ENCODE data around the gene FAT1. TPM values are rescaled to one million over a fixed set of nuclear protein-coding genes. Genes with fewer than 3 reads are reported as not detected.

Gene FAT1
- total RNA-seq, 4 donors from 2014 or later: 51.3 to 114 (median 72.2) TPM

DNA sequence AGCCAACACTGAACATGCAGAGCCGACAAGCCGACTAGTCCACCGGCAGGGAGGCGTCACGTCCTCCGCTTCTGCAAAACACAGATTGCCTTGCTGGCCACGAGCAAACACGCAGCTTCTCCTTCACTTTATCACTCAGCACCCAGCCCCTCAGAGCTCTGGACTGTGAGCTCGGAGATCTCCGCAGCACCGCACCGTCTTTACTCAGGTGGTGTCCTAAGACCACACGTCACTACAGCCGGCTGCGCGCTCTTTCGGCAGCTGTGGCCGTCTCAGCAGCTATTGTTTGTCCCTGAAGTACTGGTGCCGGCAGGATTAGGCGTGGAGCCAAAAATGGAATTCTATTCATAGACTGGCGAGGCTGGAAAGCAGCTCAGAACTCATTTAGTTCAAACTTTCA, 72.0 kb downstream of the FAT1 start:
- intact Hi-C loops (cut with DNase I; ENCODE audit: low total_unique reads): no loop called here
- DNase-seq (ENCODE audit: low spot score in 2 of 2): no peak
- WGBS, 2 donors: 79 to 80% methylated on average over 21 of the region's 21 CpGs
- no peak for TF ChIP-seq POLR2A (IDR thresholded peaks at IDR 0.05)
- no peak for TF ChIP-seq CTCF (IDR thresholded peaks at IDR 0.05)
- H3K4me3 ChIP-seq (ENCODE audit: low read depth, poor library complexity, severe bottlenecking): no peak overlapping the region

DNA sequence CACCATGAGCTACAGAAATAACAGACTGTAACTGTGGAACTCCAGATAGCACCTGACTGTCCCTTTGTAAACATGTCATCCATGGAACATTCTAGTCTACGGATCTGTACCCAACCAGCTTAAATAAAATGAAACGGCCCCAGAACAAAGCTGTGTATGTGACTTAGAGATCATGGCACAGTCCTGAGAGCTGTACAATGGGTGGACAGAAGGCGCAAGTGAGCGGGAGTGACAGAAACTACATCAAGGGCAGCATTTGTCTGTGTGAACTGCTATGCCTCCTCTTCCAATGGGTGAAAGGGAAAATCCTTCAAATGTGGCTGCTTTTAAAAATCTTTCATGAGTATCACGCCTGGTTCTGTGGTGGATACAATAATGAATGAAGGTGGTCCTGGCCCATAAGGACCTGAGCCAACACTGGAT, 72.5 kb downstream of the FAT1 start:
- intact Hi-C loops (cut with DNase I; ENCODE audit: low total_unique reads): no loop called here
- no peak for TF ChIP-seq POLR2A (IDR thresholded peaks at IDR 0.05)
- no peak for TF ChIP-seq CTCF (IDR thresholded peaks at IDR 0.05)
- no peak overlapping the region for H3K4me3 ChIP-seq (ENCODE audit: low read depth, poor library complexity, severe bottlenecking)
- 95 to 96% methylated on average over 5 of the region's 5 CpGs for WGBS, 2 donors
- DNase-seq (ENCODE audit: low spot score in 2 of 2): no peak

GRCh38 chr4:186650401-186651180, 73.1 kb downstream of the FAT1 start:
- no peak overlapping the region for H3K4me3 ChIP-seq (ENCODE audit: low read depth, poor library complexity, severe bottlenecking)
- no peak for TF ChIP-seq POLR2A (IDR thresholded peaks at IDR 0.05)
- no peak for TF ChIP-seq CTCF (IDR thresholded peaks at IDR 0.05)
- no peak for DNase-seq (ENCODE audit: low spot score in 2 of 2)
- intact Hi-C loops (cut with DNase I; ENCODE audit: low total_unique reads): no loop called here
- WGBS, 2 donors: 91 to 97% methylated on average over 3 of the region's 3 CpGs

DNA sequence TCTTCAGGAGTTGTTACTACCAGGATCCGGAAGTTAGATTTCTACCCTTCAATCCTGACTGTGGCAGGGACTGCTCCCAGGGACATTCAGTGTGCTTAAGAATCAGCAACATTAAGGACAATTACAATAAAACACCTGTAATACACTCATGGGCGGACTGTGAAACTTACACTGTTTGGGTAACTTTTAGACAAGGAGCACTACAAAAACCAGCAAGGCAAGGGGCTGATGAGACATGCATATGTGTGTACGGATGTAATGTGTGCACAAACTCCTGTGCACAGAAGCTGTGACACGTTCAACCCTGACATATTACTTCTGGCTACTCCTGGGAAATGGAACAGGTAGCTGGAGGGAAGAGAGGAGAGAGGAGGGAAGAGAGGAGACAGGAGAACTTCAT, 75.8 kb downstream of the FAT1 start:
- no peak overlapping the region for H3K4me3 ChIP-seq (ENCODE audit: low read depth, poor library complexity, severe bottlenecking)
- TF ChIP-seq CTCF (IDR thresholded peaks at IDR 0.05): no peak
- no peak for TF ChIP-seq POLR2A (IDR thresholded peaks at IDR 0.05)
- intact Hi-C loops (cut with DNase I; ENCODE audit: low total_unique reads): no loop called here
- WGBS, 2 donors: 87 to 91% methylated on average over 4 of the region's 4 CpGs
- no peak for DNase-seq (ENCODE audit: low spot score in 2 of 2)

GRCh38 chr4:186644737-186645261, 78.9 kb downstream of the FAT1 start:
- TF ChIP-seq POLR2A (IDR thresholded peaks at IDR 0.05) (no peak), CTCF (IDR thresholded peaks at IDR 0.05) (no peak)
- DNase-seq (ENCODE audit: low spot score in 2 of 2): no peak
- 80 to 83% methylated on average over 9 of the region's 9 CpGs for WGBS, 2 donors
- intact Hi-C loops (cut with DNase I; ENCODE audit: low total_unique reads): no loop called here
- H3K4me3 ChIP-seq (ENCODE audit: low read depth, poor library complexity, severe bottlenecking): no peak overlapping the region

DNA sequence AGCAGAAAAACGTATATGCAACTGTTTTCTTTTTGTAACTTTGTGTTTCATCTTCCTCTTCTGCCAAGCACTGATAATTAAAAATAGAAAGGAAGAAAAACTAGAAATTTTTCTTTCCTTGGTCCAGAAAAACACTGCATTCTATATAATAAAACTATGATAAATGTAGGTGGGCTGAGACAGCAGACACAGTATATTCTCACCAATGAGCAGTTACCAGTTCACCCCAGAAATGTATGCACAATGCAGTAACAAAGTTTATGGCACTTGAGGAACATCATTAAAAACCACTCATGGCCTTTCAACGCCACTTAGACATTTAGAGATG, 79.4 kb downstream of the FAT1 start:
- intact Hi-C loops (cut with DNase I; ENCODE audit: low total_unique reads): no loop called here
- WGBS, 2 donors: 51 to 53% methylated on average over 2 of the region's 2 CpGs
- H3K4me3 ChIP-seq (ENCODE audit: low read depth, poor library complexity, severe bottlenecking): no peak overlapping the region

More for the DNA sequence above, 79.4 kb downstream of the FAT1 start:
- no peak for DNase-seq (ENCODE audit: low spot score in 2 of 2)
- TF ChIP-seq CTCF (IDR thresholded peaks at IDR 0.05) (no peak), POLR2A (IDR thresholded peaks at IDR 0.05) (no peak)

All from lower leg skin (tissue), 4 donors.